HL-60/S4 treated with retinoic acid at 250 ng/mL for 4 days and 3 days (cell line): Measurements from ENCODE around the gene C10orf71.

Experiments used
- in situ Hi-C: fragments of 300-500 bp; cut with MboI; formaldehyde crosslinking; loops from 2 replicates; pipeline ENCODE4 v1.7.0; 2022; ENCODE audit warnings: low sequenced_read_pairs

C10orf71 gene, protein sequence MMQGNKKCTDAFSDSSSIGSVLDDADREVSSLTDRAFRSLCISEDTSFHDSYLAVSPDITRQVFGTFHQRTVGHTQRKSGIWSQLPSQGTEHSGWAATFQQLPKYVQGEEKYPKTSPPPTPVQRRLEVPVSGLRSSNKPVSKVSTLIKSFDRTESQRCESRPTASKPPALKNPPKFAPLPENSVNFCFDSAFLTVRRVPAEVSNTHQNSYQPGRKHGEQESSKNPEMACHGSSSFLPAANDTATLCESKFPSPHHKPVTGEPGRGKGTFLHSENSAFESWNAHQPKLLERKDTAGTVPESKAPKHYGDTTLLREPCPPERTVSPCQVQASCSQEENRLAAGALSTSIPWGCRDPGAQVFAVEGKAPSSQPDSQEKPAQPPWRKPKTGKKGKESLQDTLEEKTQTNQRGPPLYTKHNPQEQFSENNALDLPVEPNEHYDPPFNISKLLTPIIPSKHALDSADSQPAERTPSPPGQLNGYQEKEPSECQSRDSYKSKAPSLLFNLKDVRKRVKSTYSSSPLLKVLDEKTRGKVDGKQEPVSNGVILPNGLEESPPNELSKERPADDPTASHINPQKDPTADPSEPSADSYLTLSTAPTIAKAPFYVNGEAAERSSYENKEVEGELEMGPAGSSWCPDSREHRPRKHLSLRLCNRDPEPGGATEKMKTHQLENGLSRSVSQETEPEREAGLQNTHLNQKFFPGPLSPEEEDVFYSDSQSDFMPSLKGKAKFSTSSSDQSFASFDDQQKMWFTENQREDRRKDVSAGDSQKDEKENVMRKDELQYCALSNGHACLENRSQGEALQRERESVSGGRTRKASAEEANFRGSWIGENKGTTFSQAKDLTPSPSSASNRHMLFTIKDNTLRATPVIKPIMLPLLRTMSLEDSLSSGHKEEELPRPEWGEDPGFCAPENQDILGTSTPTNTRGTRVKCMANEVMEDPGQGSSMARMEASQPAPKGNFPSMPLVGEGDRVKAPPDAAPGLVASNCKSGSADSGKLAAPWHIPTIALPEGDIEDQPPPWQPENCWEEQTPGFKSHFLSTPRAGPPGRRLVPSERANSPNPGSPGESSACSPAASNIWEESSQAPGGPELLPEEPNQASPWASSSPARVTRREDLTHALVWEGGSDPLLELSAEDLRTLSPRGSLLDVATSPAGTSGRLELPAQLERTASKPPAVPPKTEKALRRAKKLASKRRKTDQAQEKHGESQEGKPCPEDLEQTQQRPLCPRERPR (N-terminal part only)

DNA sequence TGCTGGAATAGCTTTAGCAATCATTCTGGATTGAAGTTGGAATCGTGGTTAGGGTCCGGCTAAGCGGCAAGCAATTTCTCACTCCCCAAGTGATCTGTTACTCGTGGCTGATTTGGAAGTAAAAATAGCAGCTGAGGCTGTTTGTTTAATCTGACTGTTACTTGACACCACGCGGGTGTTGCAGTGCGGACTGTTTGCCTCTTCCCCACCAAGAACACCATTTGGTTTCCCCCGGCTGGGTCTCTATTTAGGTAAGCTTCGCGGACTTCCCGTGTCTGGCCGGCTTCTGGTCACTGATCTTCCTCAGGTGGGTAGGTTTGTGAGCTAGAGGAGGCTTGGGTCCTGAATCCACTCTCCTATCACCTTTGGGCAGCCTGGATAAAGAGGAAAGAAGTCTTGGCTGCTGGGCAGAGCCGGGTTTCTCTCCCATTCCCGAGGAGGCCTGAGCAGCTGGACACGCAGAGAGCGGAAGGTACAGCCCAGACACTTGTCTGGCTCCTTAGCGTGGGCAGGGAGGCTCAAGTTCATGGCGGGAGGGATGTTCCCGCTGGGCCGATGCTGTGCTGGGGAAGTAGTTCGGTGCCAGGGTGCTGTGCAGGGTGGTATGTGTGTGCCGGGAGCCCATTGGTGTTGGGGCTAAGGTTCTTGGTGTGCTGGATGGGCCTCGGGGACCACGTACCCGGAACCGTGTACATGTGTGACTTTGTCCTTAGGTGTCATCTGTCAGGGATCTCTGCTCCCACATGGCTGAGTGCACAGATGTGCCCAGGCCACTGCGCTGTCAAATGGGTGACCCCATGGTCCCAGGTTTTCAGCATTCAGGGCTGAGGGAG lies at the start of gene C10orf71:
Gene C10orf71, plus strand, starts transcription at position 188 of the 833 bp plus-strand sequence. CDS start 23,376 bp downstream, outside the sequence.
- in situ Hi-C loops = no loop called here

DNA sequence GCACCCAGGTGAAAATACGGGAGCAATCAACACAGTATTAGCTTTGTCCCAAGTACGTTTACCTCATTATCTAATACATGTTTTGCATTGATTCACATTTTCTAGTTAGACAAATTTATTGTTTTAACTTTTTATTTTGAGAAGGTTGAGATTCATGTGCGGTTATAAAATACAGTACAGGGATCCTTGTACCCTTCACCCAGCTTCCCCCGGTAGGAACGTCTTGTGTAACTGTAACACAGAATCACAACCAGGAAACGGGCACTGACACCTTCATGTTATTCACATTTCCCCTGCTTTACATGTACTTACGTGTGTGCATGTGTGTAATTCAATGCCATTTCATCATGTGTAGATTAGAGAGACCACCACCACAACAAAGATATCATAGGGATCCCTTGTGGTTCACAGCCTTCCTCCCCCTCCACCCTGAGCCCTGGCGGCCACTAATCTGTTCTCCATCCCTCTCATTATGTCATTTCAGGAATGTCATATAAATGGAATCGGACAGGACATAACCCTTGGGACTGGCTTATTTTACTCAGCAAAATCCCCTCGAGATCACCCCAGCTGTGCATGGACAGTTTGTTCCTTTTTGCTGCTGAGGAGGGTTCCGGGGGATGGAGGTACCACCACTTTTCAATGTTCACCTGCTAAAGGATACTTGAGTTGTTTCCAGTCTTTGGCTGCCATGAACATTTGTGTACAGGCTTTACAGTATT lies 46.5 kb upstream of the C10orf71 start:
- in situ Hi-C loops = no loop called here

DNA sequence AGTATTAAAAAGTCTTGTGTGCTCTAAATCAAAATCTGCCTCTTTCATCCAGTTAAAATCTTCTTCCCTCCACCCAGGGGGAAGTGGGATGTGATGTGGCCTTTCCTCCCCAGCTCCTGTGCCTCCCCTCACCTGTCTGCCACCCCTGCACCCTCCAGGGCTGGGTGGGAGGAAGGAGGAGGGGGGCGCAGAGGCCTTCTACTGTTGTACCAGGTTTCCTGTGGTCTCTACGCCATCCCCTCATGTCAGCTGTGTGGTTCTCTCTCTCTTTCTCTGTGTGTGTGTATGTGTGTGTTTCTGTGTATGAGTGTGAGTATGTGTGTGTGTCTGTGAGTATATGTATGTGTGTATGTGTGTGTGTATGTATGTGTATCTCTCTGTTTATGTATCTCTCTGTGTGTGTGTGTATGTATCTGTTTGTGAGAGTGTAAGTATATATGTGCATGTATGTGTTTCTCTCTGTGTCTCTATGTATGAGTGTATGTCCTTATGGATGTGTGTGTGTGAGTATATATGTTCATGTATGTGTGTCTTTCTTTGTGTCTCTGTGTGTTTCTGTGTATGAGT lies 45.5 kb upstream of the C10orf71 start:
- in situ Hi-C loops = no loop called here

DNA sequence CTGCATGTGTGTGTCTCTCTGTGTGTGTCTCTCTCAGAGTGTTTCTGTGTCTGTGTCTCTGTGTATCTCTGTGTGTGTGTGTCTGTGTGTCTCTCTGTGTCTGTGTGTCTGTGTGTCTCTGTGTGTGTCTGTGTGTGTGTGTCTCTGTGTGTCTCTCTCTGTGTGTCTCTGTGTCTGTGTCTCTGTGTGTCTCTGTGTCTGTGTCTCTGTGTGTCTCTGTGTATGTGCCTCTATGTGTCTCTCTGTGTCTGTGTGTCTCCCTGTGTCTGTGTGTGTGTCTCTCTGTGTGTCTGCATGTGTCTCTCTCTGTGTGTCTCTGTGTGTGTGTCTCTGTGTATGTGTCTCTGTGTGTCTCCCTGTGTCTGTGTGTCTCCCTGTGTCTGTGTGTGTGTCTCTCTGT lies 44.8 kb upstream of the C10orf71 start:
- in situ Hi-C loops = no loop called here

DNA sequence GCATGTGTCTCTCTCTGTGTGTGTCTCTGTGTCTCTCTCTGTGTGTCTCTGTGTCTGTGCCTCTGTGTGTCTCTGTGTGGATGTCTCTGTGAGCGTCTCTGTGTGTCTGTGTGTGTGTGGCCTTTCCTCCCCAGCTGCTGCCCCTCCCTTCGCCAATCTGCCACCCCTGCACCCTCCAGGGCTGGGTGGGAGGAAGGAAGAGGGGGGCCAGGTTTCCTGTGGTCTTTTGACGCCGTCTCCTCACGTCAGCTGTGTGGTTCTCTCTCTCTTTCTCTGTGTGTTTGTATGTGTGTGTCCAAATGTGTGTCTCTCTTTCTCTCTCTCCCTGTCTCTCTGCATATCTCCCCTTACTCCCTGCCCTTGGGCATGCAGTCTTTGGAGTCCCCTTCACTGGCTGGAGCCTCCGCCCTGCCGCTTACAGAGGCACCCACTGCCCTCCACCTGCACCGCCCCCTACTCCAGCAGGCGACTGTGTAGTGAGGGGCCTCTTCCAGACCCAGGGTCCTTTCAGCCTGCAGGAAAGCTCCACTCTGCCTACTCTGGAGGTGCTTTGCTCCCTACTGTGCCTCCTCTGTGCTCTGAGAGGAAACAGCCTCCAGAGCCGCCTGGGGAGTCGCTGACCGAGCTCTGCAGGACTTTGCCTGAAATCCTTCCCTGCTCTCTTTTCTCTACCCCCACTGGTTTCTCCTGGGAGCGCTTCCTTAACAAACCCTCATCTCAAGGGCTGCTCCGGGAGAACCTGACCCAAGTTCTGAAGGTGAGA lies 44.2 kb upstream of the C10orf71 start:
- in situ Hi-C loops = no loop called here

DNA sequence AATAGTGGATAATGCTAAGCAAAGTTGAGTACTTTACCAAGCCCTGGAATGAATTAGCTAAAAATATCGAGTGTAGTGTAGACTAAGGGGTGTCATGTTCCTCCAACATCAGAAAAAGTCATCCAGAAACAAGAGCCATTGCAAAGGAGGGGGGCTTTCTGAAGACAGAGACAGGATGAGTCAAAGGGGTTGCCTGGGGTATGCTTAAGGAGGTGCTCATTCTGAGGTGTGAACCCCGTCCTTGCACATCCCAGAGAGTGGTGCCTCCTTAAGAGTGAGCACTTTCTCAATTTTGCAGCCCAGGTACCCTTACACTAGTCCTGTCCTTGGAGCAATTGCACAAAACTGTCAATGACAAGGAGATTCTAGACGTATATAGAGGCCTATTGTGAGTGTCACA lies 43.1 kb upstream of the C10orf71 start:
- in situ Hi-C loops = no loop called here

DNA sequence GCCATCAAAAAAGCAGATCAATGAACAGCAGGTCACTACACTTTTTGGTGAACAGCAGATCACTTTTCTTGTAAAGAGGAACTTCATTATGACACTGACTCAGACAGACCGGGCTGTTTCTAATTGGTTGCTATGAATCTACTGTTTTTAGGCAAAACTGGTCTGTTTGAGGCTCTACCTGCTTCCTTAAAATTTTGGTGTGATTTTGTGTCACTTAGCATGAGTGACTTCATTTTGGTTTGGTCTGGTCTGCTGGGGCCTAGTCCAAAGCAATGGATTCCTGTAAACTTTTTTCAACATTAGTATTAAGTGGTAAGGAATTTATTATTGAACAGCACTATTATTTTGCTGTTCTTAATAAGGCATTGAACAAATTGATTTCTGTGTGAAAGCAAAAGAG lies 41.8 kb upstream of the C10orf71 start:
- in situ Hi-C loops = no loop called here

DNA sequence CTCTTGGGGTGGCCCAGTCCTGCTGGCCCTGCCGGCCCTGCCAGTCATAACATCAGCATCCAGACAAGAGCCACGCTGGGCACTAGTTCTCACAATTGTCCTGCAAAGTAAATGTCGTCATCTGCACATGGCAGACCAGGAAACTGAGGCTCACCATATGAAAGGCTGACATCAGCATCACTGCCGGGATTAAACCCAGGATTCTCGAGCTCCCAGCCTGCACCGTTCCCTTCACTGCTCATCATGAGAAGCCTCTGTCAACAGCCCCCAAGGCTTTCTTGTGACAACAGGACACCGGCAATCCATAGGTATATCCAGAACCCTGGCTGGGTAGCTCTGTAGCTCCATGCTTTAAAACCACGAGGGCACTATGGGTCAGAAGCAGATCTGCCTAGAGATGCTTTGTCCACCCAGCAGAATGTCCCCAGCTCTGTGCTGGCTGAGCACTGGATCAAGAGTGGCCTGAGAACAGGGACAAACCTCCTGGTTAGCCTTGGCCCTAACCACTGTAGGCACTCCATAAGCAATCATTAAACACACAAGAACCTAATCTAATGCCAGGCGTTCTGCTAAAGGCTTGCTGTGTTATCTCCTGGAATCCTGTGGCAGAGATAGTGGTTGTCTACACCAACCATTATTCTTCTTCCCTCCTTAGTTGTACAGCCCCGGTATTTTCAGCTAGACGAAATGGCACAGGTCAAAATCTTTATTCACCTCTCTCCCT lies 41.2 kb upstream of the C10orf71 start:
- in situ Hi-C loops = no loop called here

DNA sequence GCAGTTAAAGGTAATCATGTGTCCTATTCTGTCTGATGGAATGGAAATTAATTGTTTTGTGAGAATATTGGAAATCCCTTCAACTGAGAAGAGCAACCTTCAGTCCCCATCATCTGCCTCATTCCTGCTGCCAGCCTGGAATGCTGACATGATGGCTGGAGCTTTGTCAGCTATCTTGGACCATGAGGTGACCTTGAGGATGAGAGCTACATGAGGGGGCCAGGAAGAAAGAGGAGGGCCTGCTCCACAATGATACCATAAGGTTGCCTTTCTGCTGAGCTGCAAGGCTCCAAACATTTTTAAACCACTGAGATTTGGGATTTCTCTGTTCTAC lies 40.7 kb upstream of the C10orf71 start:
- in situ Hi-C loops = no loop called here

DNA sequence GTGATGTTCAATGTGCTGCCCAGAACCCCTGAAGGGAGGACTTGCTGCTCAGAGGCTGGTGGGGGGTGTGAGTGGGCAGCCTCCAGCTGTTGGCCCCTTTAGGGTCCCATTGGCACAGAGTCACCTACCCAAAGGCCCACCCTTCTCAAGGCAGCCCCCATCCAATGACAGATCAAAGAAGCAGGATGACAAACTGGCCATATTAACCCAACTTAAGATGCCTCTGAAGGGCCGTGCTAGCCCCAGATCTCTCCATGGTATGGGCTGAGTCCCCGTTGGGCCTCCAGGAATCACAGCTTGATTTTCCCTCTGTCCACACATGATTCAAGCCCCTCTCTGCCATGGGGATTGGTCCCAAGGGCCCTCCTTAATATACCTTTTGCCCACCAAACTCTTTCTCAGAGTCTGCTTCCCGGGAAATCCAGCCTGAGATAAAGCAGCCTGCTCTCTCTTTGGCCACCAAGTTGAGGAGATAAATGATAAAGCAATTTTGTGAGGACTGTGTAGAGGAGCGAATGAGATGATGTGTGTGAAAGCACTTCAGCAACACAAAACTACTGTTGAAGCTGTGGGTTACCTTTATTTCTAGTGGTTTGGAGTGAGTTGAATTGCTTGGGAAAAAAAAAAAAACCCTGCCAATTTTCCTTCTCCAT lies 38.2 kb upstream of the C10orf71 start:
- in situ Hi-C loops = no loop called here

DNA sequence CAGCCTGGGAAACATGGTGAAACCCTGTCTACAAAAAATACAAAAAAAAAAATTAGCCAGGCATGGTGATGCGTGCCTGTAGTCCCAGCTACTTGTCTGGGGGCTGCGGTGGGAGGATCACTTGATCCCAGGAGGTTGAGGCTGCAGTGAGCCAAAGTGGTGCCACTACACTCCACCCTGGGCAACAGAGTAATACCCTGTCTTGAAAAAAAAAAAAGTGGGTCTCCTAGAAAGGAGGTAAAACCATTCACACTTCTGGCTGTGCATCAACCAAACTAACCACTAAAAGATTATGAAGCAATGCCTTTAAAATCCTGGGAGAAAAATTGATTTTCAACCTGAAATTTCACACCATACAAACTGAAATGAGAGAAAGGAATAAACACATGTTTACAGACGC lies 35.4 kb upstream of the C10orf71 start:
- in situ Hi-C loops = no loop called here

DNA sequence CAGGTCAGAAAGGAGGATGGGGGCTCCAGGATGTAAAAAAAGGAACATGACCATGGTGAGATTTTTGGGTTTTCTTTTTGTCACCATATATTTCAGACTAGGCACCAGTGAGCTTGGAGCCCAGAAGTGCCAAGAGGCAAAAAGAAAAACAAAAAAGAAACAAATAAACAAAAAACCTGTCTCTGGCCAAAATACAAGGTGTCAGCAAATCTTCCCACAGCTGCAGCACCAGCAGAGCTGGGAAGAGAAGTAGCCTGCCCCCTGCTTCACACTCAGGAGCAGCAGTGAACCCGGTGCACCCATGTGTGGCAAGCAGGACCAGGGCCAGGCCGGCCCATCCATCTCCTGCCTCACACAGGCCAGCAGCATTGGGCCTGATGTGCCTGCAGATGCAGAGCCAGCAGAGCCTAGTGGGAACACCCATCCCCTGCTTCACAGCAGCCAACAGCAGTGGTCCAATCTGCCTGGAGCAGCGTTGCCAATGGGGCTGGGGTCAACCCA lies 34.7 kb upstream of the C10orf71 start:
- in situ Hi-C loops = no loop called here

DNA sequence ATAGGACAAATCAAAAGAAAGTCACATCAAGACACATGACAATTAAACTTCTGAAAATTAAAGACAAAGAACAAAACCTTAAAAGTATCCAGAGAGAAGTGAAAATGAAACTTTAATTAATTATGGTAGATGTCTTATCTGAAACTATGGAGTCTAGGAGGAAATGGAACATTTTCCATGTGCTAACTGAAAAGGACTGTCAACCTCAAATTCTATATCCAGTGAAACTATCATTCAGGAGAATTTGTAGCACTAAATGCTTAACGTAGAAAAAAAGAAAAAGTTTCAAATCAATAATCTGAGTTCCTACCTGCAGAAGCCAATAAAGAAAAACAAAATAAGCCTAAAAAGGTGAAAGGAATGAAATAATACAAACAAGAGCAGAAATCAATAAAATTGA lies 33.1 kb upstream of the C10orf71 start:
- in situ Hi-C loops = no loop called here

DNA sequence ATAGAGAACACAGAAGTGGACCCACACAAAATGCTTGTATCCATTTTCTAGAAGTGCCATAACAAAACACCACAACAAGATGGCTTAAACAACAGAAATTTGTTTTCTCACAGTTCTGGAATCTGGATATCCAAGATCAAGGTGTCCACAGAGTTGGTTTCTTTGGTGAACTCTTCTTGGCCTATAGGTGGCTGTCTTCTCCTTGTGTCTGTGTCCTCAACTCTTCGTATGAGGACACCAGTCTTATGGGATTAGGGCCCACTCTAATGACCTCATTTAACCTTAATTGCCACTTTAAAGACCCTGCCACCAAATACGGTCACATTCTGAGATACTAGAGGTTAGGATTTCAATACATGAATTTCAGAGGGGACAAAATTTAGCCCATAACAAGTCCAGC lies 30.8 kb upstream of the C10orf71 start:
- in situ Hi-C loops = no loop called here

DNA sequence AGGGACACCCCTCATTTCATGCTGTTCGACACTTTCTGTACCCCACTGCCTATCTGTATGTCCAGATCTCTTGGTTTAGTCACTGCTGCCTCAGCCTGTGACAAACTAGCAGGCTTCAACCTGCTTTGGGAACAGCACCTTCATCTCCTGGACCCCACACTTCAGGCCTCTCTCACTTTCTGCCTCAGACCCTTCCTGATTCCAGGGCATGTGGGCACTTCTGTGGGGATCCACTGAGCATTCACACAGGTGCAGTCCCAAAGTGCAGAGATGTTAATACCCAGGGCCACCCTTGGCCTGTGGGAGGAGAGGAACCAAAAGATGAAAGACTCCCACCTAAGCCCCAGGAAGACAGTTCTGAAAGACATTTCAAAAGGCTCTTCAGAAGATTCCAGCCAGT lies 29.4 kb upstream of the C10orf71 start:
- in situ Hi-C loops = no loop called here

DNA sequence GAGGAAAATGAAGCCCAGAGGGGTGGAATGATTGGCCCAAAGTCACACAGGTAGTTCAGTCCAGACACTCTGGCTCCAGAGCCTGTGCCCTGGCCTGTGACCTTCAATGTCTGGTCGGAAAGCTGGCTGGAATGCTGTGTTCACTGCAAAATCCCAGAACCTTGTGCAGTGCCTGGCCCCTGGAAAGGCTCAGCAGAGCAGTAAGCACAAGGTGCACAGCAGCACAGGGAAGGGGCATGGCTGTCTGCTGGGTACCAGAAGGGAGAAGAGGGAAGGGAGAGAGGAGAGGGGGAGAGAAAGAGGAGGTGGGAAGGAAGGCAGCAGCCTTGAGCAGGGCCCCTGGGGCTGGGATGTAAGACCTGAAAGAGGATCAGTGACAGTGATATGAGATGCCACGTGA lies 28.4 kb upstream of the C10orf71 start:
- in situ Hi-C loops = no loop called here

DNA sequence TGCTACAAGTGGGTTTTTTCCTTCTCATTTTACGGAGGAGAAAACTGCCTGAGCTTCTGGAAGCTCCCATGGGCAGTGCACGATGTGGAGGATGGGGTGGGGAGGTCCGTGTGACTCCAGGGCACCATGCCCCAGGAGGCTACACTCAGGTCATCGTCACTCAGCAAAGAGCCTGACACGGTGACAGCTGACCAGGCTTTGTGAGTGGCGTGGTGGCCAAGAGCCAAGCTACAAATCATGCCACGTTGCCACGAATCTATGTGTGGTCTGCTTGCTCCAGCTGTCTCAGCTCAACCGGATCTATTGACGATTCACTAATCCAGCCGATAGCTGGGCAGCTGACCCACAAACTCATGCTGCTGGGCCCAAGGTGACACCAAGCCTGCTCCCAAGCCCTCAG lies 27.6 kb upstream of the C10orf71 start:
- in situ Hi-C loops = no loop called here
